IPS-15b (cell line): ENCODE data around the gene CASD1.

Experiments
- H3K27me3 ChIP-seq: one replicate; pipeline ENCODE4 v1.6.1; 2013; ENCODE audit warnings: low read length; ENCODE audit not compliant: control insufficient read depth, insufficient read depth
- H3K36me3 ChIP-seq: one replicate; pipeline ENCODE4 v1.6.1; 2013; ENCODE audit warnings: low read length; ENCODE audit not compliant: control insufficient read depth, insufficient read depth
- H3K4me1 ChIP-seq: one replicate; pipeline ENCODE4 v1.6.1; 2013; ENCODE audit warnings: mild to moderate bottlenecking, low read length; ENCODE audit not compliant: control insufficient read depth, insufficient read depth
- H3K4me3 ChIP-seq: one replicate; pipeline ENCODE4 v1.5.1; 2013; ENCODE audit warnings: low read depth, low read length
- H3K9ac ChIP-seq: one replicate; pipeline ENCODE4 v1.6.1; 2013; ENCODE audit warnings: low read depth, mild to moderate bottlenecking, low read length
- H3K9me3 ChIP-seq: one replicate; pipeline ENCODE4 v1.6.1; 2013; ENCODE audit warnings: mild to moderate bottlenecking, low read length; ENCODE audit not compliant: control insufficient read depth, insufficient read depth

CASD1 gene

DNA sequence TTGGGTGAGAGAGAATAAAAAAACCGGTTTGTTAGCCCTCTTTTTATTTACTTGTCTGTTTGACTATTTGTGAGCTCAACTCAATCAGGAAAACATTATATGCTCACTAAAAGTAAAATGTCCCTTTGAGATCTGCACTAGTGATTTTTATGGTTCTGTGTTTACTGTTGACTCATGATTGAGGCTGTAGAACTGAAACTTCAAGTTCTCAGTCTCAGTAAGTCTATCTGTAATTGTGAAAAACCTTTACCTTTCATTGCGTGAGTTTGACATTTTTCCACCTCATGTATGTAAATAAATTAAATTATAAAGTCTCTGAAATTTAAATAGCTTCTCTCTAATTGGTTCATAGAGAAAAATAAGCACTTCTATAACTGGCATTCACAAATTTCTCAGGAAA, 17.0 kb upstream of the CASD1 start:
- Histone ChIP-seq H3K9ac (no peak overlapping the region), H3K4me1 (no peaks in the 10 kb centered on the region), H3K27me3 (no peaks in the 10 kb centered on the region), H3K36me3 (no peaks in the 10 kb centered on the region), H3K9me3 (no peaks in the 10 kb centered on the region), H3K4me3 (no peak overlapping the region)

- Histone ChIP-seq H3K4me1 (no peaks in the 10 kb centered on the region), H3K27me3 (no peaks in the 10 kb centered on the region), H3K9ac (no peak overlapping the region), H3K9me3 (no peaks in the 10 kb centered on the region), H3K36me3 (no peaks in the 10 kb centered on the region), H3K4me3 (no peak overlapping the region)
These were observed 11.5 kb upstream of the CASD1 start for GRCh38 chr7:94497874-94498670.

GRCh38 chr7:94498918-94499317, 10.7 kb upstream of the CASD1 start:
- no peaks in the 10 kb centered on the region for H3K4me1 ChIP-seq
- no peaks in the 10 kb centered on the region for H3K27me3 ChIP-seq
- H3K9ac ChIP-seq: no peak overlapping the region
- H3K9me3 ChIP-seq: no peaks in the 10 kb centered on the region
- no peaks in the 10 kb centered on the region for H3K36me3 ChIP-seq
- H3K4me3 ChIP-seq: no peak overlapping the region

DNA sequence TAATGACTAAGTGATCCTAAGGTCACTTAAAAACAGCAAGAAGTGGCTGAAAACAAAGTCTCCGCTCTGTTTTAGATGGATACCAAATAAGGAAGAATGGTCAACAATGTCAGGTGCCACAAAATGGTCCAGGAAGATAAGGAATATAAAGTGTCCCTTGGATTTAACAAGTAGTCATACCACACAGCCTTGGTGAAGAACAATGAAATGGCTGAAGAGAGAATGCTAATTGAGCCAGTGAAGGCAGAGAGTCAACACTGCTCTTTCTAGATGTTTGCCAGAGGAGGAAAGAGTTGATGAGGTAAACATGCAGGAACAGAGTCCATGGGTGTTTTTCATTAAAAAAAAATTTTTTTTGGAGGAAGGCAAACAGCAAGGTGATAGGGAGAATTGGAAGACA, 2.1 kb upstream of the CASD1 start:
- no peaks in the 10 kb centered on the region for H3K36me3 ChIP-seq
- peaks cover 12% of the 10 kb centered on the region for H3K4me1 ChIP-seq
- no peaks in the 10 kb centered on the region for H3K9me3 ChIP-seq
- H3K9ac ChIP-seq: no peak overlapping the region
- H3K27me3 ChIP-seq: no peaks in the 10 kb centered on the region
- H3K4me3 ChIP-seq: no peak overlapping the region

DNA sequence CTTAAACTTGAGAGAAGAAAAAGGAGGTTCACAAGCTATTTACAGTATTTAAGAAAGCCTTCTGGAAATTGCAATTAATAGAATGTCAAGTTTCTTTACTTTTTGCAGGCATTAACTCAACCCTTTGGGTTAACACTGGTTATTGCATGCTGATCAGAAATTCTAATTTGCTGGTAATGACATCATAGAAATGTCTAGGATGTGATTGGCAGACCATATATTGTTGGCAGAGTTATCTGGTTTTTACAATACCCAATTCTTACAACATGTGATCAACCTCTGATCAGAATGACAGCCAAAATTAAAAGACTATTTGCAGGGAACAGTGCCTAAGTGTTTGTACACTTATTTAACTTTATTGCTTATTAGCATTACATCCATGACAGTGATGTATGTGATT, 1.6 kb upstream of the CASD1 start:
- H3K27me3 ChIP-seq: no peaks in the 10 kb centered on the region
- H3K4me3 ChIP-seq: no peak overlapping the region
- H3K36me3 ChIP-seq: no peaks in the 10 kb centered on the region
- no peaks in the 10 kb centered on the region for H3K9me3 ChIP-seq
- no peak overlapping the region for H3K9ac ChIP-seq
- H3K4me1 ChIP-seq: peaks cover 12% of the 10 kb centered on the region

DNA sequence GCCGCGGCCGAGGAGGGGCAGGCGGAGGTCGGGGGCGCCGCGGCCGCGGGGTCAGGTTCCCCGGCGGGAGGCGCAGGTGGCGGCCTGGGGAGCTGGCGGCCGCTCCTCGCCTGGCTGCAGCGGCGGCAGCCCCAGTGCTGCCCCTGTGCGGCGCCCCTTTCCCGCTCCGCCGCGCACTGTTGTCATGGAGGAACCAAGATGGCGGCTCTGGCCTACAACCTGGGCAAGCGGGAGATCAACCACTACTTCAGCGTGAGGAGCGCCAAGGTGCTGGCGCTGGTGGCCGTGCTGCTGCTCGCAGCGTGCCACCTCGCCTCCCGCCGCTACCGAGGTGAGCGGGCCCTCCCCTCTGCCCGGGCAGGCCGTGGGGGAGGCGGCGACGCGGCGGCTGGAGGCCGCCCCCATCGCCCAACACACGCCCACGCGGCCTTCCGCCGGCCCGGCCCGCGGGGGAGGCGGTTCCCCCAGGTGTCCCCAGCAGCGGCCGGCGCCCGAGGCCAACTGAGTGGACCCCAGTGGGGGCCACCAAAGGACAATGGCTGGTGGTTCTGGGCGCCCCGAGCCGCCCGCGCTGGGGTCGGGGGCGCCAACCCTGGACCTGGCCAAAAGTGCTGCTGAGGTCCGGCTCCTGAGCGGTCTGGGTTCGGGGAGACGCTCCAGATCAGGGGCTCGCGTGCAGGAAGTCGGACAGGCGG, 425 bp downstream of the CASD1 start:
- no peaks in the 10 kb centered on the region for H3K36me3 ChIP-seq
- H3K9me3 ChIP-seq: no peaks in the 10 kb centered on the region
- no peaks in the 10 kb centered on the region for H3K27me3 ChIP-seq
- peak overlapping the region; percentile 86 for H3K4me3 ChIP-seq
- peaks cover 19% of the 10 kb centered on the region for H3K4me1 ChIP-seq
- H3K9ac ChIP-seq: peak overlapping the region; percentile 97

DNA sequence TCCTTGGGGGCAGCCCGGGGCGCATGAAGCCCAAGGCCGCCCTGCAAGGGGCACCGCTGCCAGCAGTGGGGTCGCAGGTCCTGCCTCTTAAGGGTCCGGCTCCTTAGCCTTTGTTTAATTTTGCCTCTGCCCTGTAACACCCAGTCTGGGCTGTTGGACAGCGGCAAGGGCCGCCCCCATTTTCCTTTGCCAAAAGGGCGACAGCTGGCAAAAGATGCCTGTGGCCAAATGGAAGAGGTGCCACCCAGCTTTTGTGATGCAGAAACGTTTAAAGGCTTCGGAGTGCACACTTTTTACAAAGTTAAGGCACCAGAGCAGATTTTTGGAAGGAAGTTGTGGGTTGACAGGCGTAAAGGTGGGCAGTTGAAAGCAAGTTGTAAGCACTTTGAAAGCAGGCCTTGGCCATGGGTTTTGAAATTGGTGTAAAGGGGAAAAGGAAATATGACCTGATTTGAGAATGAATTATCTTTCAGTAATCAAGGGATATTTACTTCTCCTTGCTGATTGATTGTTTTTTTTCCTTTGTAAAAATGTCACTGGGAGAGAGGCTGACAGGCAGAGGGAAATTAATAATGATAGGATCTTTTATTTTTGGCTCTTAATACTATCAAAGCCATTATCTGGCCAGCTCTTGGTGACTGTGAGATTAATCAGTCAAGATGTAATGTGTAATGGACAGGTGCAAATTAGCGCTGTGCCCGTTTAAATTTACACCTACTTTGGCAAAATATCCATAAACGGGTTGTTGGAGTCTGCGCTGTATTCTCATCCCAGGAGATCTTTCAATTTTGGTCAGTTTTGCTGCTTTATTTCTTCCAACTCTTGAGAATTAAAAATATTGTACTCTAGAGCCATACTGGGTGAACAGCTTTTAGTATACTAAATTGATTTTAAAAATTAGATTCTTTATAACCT, 1.2 kb downstream of the CASD1 start:
- H3K4me1 ChIP-seq: peaks cover 24% of the 10 kb centered on the region
- H3K9me3 ChIP-seq: no peaks in the 10 kb centered on the region
- H3K36me3 ChIP-seq: no peaks in the 10 kb centered on the region
- peak overlapping the region; percentile 86 for H3K4me3 ChIP-seq
- peak overlapping the region; percentile 97 for H3K9ac ChIP-seq
- H3K27me3 ChIP-seq: no peaks in the 10 kb centered on the region

DNA sequence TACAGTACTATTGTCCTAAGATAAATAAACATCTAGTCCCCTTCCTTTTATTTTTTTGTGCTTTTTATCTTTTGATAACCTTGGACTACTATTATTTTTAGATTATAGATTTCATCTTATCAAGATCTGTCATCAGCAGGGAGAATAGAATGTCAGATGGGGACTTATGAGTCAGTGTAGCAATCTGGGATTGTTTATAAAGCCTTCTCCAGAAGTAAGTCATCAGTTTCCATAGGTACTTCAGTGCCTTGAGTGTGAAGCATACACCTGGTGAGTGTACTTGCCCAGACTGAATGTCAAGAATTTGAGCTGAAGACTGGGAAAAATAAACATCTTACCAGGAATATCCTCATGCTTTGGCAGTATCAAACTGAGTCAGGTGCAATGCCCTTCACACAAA, 2.1 kb downstream of the CASD1 start:
- no peaks in the 10 kb centered on the region for H3K9me3 ChIP-seq
- H3K4me1 ChIP-seq: peaks cover 24% of the 10 kb centered on the region
- H3K9ac ChIP-seq: no peak overlapping the region
- H3K27me3 ChIP-seq: no peaks in the 10 kb centered on the region
- H3K36me3 ChIP-seq: no peaks in the 10 kb centered on the region
- no peak overlapping the region for H3K4me3 ChIP-seq

DNA sequence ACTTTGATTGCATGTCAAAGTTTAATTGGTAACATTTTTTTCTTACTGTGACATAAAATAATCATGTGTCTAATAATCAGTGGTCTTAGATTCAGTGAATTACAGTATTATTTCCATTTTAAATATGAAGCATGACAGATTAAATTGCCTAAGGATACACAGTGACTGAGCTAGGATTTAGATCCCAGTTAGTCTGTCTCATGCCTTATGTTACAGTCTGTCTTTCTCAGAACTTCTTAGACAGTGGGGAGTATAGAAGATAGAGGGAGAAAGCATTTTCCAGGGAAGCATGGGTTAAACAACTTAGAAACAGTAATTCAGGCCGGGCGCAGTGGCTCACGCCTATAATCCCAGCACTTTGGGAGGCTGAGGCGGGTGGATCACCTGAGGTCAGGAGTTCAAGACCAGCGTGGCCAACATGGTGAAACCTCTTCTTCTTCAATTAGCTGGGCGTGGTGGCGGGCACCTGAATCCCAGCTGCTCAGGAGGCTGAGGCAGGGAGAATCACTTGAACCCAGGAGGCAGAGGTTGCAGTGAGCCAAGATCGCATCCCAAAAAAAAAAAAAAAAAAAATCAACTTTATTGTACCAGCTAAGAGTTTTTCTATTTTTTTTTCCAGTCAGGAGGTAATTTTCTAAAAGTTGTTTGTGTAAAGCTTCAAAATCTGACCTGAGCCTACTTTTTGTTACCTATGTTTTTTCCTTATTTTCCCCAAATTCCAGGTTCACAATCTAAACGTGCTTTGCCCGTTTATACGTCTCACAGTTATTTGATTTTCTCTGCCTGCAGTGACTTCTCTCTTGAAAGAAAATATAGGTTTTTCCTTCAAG, 3.3 kb downstream of the CASD1 start:
- no peaks in the 10 kb centered on the region for H3K36me3 ChIP-seq
- H3K4me3 ChIP-seq: no peak overlapping the region
- H3K27me3 ChIP-seq: no peaks in the 10 kb centered on the region
- peaks cover 24% of the 10 kb centered on the region for H3K4me1 ChIP-seq
- H3K9ac ChIP-seq: no peak overlapping the region
- H3K9me3 ChIP-seq: no peaks in the 10 kb centered on the region

- H3K36me3 ChIP-seq: no peaks in the 10 kb centered on the region
- H3K9ac ChIP-seq: no peak overlapping the region
- peaks cover 24% of the 10 kb centered on the region for H3K4me1 ChIP-seq
- H3K4me3 ChIP-seq: no peak overlapping the region
- no peaks in the 10 kb centered on the region for H3K9me3 ChIP-seq
- H3K27me3 ChIP-seq: no peaks in the 10 kb centered on the region
These were observed 3.9 kb downstream of the CASD1 start for GRCh38 chr7:94513565-94513860.
